Bronchial epithelial cell (primary cell): ENCODE results near the gene FCGR2B. TPM values are rescaled to one million over a fixed set of nuclear protein-coding genes. Genes with fewer than 3 reads are reported as not detected.

Experiments used
- DNase-seq: peaks from one replicate; pipeline ENCODE4 v3.0.0-alpha.2; 2010; ENCODE audit warnings: low read depth
- FAIRE-seq: peaks from 2 replicates; lab custom pipeline; 2011; peaks lifted over from hg19 to GRCh38; lab: Jason Lieb, UNC
- H3K27me3 ChIP-seq: 2 replicates; pipeline ENCODE4 v1.5.1; 2011; ENCODE audit warnings: low read length; ENCODE audit not compliant: control insufficient read depth, insufficient read depth
- H3K36me3 ChIP-seq: 2 replicates; pipeline ENCODE4 v1.5.1; 2011; ENCODE audit warnings: low read length; ENCODE audit not compliant: control insufficient read depth, insufficient read depth
- H3K4me3 ChIP-seq: 2 replicates; pipeline ENCODE4 v1.5.1; 2011; ENCODE audit warnings: mild to moderate bottlenecking, low read depth, low read length, control low read depth
- total RNA-seq: library from RNA; depleted of rRNA; stranded (reverse); fragments of >200 nt; gene quantifications from 2 replicates; pipeline ENCODE4 v1.2.1, GENCODE V29; 2014
- TF ChIP-seq, protein P1 (sequence below): IDR thresholded peaks from 2 replicates; pipeline ENCODE4 v1.5.1; 2011; ENCODE audit warnings: mild to moderate bottlenecking, moderate library complexity, low read length, control low read depth, inconsistent platforms; ENCODE audit not compliant: insufficient read depth, severe bottlenecking

FCGR2B gene
- total RNA-seq, 1 donor from 2014 or later = not detected

DNA sequence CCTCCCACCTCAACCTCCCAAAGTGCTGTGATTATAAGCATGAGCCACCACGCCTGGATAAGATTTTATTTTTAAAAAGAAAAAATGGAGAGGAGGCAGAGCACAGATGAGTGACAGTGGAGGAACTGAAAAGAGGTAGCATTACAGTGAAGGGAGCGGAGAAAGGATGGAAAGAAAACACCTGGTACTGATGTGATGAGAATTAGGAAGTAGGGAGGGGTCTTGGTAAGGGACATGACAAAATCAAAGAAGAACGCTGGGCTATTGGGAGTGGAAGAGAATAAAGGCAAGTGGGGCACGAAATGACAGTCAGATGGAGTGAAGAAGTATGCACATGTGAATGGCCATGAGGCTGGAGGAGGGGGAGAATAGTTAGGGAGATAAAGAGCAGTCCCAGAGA is 46.4 kb downstream of the FCGR2B start:
- Histone ChIP-seq H3K36me3 (no peaks in the 10 kb centered on the region), H3K27me3 (no peaks in the 10 kb centered on the region), H3K4me3 (no peak overlapping the region)
- DNase-seq (no peak), FAIRE-seq (no peak)
- TF ChIP-seq, protein P1, sequence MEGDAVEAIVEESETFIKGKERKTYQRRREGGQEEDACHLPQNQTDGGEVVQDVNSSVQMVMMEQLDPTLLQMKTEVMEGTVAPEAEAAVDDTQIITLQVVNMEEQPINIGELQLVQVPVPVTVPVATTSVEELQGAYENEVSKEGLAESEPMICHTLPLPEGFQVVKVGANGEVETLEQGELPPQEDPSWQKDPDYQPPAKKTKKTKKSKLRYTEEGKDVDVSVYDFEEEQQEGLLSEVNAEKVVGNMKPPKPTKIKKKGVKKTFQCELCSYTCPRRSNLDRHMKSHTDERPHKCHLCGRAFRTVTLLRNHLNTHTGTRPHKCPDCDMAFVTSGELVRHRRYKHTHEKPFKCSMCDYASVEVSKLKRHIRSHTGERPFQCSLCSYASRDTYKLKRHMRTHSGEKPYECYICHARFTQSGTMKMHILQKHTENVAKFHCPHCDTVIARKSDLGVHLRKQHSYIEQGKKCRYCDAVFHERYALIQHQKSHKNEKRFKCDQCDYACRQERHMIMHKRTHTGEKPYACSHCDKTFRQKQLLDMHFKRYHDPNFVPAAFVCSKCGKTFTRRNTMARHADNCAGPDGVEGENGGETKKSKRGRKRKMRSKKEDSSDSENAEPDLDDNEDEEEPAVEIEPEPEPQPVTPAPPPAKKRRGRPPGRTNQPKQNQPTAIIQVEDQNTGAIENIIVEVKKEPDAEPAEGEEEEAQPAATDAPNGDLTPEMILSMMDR = no peak

DNA sequence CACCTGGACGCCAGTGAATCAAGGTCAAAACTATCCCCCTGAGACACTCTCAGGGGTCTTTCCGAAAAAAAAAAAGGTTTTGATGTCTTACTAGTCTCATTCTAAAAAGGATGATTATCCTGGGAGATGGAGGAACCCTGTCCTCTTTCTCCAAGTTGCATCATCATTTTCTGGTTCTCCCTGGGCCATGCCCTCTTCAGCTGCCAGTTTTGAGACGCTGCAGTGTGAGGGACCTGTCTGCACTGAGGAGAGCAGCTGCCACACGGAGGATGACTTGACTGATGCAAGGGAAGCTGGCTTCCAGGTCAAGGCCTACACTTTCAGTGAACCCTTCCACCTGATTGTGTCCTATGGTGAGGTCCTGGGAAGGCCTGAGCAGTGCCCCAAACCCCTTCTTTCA is 47.6 kb downstream of the FCGR2B start:
- H3K4me3 ChIP-seq = no peak overlapping the region
- H3K27me3 ChIP-seq = no peaks in the 10 kb centered on the region
- FAIRE-seq (no peak), DNase-seq (no peak)
- TF ChIP-seq, protein P1 = no peak
- no peaks in the 10 kb centered on the region for H3K36me3 ChIP-seq

DNA sequence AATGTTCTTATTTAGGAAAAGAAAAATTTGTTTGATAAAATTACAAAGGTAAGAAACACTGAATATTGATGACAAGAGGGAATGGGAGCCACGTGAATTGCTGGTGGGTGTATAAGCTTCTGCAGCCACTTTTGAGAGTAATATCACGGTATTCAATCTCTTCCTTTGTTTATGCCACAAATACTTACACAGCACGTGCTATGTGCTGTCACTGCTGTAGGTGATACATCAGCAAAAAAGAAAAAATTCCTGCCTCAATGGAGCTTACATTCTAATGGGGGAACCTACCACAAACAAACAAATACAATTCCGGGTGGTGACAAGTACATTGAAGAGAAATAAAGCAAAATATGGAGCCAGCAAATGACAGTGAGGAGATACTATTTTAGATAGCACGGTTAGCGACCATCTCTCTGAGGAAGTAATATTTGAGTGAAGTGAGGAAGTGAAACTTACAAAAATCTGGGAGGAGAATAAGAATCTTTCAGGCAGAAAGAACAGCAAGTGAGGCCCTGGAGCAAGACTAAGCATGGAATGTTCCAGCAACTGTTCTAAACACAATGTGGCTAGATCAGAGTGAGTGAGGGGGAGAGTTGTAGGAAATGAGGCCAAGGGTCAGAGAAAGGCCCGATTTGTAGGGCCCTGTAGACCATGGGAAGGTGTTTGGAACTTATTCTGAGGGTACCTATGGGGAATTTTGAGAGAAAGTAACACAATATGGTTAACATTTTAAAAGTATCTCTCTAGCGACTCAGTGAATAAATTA is 55.8 kb downstream of the FCGR2B start:
- no peak for FAIRE-seq
- no peak overlapping the region for H3K4me3 ChIP-seq
- no peaks in the 10 kb centered on the region for H3K27me3 ChIP-seq
- no peaks in the 10 kb centered on the region for H3K36me3 ChIP-seq
- DNase-seq = no peak
- TF ChIP-seq, protein P1 = no peak

DNA sequence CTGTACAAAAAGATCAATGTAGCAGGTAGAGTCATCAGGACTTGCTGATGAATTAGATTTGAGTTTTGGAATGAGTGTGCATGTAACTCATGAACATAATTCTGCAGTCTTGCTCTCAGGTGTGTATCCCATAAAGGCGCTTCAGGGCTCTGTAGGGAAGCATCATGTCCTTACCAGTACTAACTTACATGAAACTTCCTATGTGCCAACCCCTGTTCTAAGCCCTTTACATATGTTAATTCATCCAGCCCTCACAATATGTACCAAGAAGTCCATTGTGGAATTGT is 56.3 kb downstream of the FCGR2B start:
- Histone ChIP-seq H3K27me3 (no peaks in the 10 kb centered on the region), H3K4me3 (no peak overlapping the region), H3K36me3 (no peaks in the 10 kb centered on the region)
- TF ChIP-seq, protein P1 = no peak
- FAIRE-seq (no peak), DNase-seq (no peak)

DNA sequence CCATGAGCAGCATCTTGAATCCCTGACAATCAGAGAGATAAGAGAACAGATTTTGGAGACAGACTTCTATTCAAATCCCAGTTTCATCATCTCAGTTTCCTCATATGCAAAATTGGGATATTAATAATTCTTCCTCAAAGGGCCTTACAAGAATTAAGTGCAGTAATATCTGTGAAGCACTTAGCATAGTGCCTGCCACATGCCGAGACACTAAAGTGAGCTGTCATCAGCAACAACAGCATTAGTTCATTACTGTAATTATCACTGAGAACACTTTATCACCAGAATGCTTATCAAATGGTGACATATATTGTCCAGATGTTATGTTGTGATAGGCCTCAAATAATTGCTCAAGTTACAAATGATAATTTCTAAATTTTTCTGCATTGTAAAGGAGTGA is 57.5 kb downstream of the FCGR2B start:
- TF ChIP-seq, protein P1 = no peak
- no peak for DNase-seq
- no peak overlapping the region for H3K4me3 ChIP-seq
- no peaks in the 10 kb centered on the region for H3K27me3 ChIP-seq
- FAIRE-seq = no peak
- H3K36me3 ChIP-seq = no peaks in the 10 kb centered on the region

DNA sequence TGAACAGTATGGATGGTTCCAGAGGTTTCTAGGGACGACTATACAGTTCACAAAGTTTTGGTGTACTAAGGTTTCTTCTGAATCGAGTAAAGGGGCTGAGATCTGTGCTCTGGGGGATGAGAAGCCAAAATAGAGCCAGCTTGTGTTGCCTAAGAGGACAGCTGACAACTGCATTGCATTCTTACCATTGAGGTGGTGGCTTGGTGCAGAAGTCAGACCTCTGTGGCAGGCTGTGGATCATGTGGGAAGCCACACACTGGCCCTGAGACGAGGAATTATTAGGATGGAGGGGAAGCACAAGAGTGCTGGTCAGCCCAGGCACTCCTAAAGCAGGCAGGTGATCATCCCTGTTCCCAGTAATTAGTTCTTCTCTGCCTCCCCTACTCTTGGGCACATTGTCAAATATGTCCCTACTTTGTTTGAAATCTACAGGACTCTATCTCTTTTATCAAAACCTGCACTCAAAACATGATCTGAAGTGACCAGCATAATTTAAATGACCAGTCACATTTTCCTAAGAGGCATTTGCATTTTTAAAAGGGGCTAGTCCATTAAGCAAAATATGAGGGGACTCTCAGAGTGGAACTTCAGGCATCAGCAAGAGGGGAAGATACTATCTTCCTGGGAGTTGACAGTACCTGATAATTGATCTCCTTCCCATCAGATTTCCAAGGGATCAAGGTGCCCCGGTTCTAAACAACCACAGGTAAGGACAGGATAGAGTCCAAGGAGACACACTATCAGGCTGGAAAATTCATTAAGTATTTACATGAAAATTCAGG is 58.2 kb downstream of the FCGR2B start, which contains the start of gene FCRLB:
FCRLB (plus strand) TSS at position 589 of the 782 bp plus-strand sequence. CDS start 1,129 bp downstream, outside the sequence.
- H3K27me3 ChIP-seq = no peaks in the 10 kb centered on the region
- DNase-seq (no peak), FAIRE-seq (no peak)
- TF ChIP-seq, protein P1 = no peak
- H3K36me3 ChIP-seq = no peaks in the 10 kb centered on the region
- no peak within 1 kb of the TSS for H3K4me3 ChIP-seq
